ENCODE measurements around the gene GRK2. TPM values are rescaled to one million over a fixed set of nuclear protein-coding genes. Genes with fewer than 3 reads are reported as not detected.

The GRK2 gene
- total and polyA plus RNA-seq, 2 of the 8 experiments (the other 6 are each of a cell fraction or from before 2014, with no cell fraction given) = 47.3 to 49.7 TPM

DNA sequence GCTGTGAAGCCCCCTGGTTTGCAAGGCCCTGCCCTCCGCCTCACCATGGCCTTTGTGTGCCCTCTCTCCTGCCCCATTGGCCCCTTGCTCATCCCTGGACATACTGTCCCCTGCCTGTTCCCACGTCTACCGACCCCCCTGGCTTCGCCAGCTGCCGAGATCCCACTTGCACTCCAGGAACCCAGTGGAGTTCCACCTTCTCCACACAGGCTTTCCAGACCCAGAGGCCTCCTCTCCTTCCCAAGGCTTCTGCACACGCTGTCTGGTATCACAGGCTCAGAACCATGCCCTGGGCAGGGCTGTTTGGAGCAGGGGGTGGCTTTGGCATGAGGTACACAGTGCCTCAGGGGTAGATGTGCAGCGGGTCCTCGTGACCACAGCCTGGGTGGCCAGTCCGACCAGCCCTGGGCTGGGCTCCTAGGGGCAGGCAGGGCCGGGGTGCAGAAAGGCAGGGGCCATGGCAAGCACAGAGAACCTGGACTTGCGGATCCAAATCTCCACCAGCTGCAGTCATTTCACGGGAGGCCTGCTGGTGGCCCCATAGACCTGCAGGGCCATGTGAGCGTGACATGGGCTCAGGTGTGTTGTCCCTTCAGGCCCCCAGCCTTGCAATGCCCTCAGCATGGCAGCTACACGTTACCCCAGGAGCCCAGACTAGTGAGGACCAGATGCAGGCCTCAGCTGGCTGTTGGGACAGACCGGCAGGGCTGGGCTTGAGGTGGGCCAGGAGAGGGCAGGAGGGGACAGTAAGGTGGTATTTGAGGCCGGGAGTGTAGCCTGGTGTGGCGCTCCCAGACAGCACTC lies 9.5 kb downstream of the GRK2 start (continued):
- TF ChIP-seq CHD7 (IDR thresholded peaks at IDR 0.05; ENCODE audit: insufficient replicate concordance, low read length) = no peak
- TF ChIP-seq PHF8 (conservative IDR thresholded peaks at IDR 0.05; ENCODE audit: low read depth, low read length) = no peak
- TF ChIP-seq CHD2 (IDR thresholded peaks at IDR 0.05; ENCODE audit: low read length) = no peak
- TF ChIP-seq, protein P1, sequence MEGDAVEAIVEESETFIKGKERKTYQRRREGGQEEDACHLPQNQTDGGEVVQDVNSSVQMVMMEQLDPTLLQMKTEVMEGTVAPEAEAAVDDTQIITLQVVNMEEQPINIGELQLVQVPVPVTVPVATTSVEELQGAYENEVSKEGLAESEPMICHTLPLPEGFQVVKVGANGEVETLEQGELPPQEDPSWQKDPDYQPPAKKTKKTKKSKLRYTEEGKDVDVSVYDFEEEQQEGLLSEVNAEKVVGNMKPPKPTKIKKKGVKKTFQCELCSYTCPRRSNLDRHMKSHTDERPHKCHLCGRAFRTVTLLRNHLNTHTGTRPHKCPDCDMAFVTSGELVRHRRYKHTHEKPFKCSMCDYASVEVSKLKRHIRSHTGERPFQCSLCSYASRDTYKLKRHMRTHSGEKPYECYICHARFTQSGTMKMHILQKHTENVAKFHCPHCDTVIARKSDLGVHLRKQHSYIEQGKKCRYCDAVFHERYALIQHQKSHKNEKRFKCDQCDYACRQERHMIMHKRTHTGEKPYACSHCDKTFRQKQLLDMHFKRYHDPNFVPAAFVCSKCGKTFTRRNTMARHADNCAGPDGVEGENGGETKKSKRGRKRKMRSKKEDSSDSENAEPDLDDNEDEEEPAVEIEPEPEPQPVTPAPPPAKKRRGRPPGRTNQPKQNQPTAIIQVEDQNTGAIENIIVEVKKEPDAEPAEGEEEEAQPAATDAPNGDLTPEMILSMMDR (IDR thresholded peaks at IDR 0.05; ENCODE audit: control extremely low read depth in 1 of 3, insufficient read depth in 1 of 3, low read depth in 1 of 3, low read length in 3 of 3) = 0 out of 4 replicates have a peak, but pooled peaks of 1 of the 3 experiments have one; percentile 0
- TF ChIP-seq RBBP5 (IDR thresholded peaks at IDR 0.05; ENCODE audit: borderline replicate concordance, low read depth, low read length) = no peak

All from H1 (cell line).